Measurements from ENCODE around the gene ATE1. TPM values are rescaled to one million over a fixed set of nuclear protein-coding genes. Genes with fewer than 3 reads are reported as not detected.

The ATE1 gene
- total RNA-seq, 3 donors from 2014 or later, result 25.0 to 46.8 (median 29.5) TPM

DNA sequence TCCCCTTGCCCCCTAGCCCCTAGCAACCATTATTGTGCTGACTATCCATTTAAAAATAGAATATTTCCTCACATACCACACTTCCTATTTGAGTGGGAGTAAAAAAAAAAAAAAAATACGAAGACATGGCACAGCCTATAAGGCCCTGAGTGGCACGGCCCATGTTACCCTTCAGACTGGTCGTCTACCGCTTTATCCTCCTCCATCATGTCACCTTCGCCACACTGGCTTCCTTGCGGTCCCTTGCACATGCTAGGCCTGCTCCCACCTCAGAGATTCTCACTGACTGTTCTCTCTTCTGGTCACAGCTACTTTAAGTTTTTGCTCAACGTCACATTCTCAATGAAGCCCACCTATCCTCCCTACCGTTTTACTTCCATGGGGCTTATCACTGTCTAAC, 130.3 kb downstream of the ATE1 start:
- DNase-seq (ENCODE audit: low spot score in 2 of 2), result no peak
- no peaks in the 10 kb centered on the region for H3K9me3 ChIP-seq
- H3K4me3 ChIP-seq, result no peak overlapping the region
- no peaks in the 10 kb centered on the region for H3K36me3 ChIP-seq
- intact Hi-C loops (cut with DNase I; ENCODE audit: low total_unique reads), result no loop called here
- no peak overlapping the region for H3K27ac ChIP-seq
- no peaks in the 10 kb centered on the region for H3K4me1 ChIP-seq
- TF ChIP-seq, protein P1, sequence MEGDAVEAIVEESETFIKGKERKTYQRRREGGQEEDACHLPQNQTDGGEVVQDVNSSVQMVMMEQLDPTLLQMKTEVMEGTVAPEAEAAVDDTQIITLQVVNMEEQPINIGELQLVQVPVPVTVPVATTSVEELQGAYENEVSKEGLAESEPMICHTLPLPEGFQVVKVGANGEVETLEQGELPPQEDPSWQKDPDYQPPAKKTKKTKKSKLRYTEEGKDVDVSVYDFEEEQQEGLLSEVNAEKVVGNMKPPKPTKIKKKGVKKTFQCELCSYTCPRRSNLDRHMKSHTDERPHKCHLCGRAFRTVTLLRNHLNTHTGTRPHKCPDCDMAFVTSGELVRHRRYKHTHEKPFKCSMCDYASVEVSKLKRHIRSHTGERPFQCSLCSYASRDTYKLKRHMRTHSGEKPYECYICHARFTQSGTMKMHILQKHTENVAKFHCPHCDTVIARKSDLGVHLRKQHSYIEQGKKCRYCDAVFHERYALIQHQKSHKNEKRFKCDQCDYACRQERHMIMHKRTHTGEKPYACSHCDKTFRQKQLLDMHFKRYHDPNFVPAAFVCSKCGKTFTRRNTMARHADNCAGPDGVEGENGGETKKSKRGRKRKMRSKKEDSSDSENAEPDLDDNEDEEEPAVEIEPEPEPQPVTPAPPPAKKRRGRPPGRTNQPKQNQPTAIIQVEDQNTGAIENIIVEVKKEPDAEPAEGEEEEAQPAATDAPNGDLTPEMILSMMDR (IDR thresholded peaks at IDR 0.05), result no peak
- TF ChIP-seq POLR2AphosphoS5 (IDR thresholded peaks at IDR 0.05), result no peak
- TF ChIP-seq POLR2A (IDR thresholded peaks at IDR 0.05), result no peak
- no peaks in the 10 kb centered on the region for H3K27me3 ChIP-seq

DNA sequence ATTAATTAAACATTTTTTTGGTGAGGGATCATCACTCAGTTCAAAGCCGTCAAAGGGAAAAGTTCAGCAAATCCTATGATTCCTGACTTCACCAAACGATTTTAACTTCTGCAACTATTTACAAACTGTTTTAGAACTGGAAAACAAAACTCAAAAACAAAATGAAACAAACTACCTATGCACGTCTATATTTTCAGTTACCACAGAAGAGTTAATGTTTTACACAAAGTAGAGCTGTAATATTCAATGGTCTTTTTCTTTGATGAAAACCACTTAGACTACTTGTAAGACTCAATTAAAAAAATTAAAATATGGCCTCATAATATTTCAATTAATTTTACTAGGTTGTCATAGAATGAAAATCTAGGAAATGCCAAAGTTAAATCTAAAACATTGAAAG, 131.5 kb downstream of the ATE1 start:
- intact Hi-C loops (cut with DNase I; ENCODE audit: low total_unique reads), result no loop called here
- no peaks in the 10 kb centered on the region for H3K36me3 ChIP-seq
- TF ChIP-seq POLR2A (IDR thresholded peaks at IDR 0.05) (no peak), POLR2AphosphoS5 (IDR thresholded peaks at IDR 0.05) (no peak)
- TF ChIP-seq, protein P1 (IDR thresholded peaks at IDR 0.05), result no peak

DNA sequence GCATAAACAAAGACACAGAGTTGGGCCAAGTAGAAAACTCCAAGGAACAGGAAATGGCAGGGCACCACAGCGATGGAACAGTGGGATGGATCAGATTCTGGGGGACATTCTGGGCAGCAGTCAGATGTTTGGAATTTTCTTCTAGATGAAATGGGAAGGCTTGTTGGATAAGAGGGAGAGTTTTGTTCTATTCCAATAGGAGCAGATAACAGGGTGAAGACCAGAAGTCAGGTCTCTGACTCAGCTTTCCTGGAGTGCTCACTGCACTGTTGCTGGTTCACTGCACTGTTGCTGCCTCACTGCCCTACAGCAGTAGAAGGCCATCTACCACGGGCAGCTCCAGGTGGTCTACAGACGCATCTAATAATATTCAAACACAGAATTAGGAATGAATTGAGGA, 135.6 kb downstream of the ATE1 start:
- Histone ChIP-seq H3K4me3 (no peak overlapping the region), H3K27ac (no peak overlapping the region), H3K27me3 (no peaks in the 10 kb centered on the region), H3K9me3 (no peaks in the 10 kb centered on the region), H3K4me1 (no peaks in the 10 kb centered on the region), H3K36me3 (no peaks in the 10 kb centered on the region)
- DNase-seq (ENCODE audit: low spot score in 2 of 2), result no peak
- intact Hi-C loops (cut with DNase I; ENCODE audit: low total_unique reads), result no loop called here
- TF ChIP-seq, protein P1 (IDR thresholded peaks at IDR 0.05), result no peak
- TF ChIP-seq POLR2AphosphoS5 (IDR thresholded peaks at IDR 0.05) (no peak), POLR2A (IDR thresholded peaks at IDR 0.05) (no peak)

More for the DNA sequence above, 131.5 kb downstream of the ATE1 start:
- H3K9me3 ChIP-seq, result no peaks in the 10 kb centered on the region
- no peaks in the 10 kb centered on the region for H3K4me1 ChIP-seq
- DNase-seq (ENCODE audit: low spot score in 2 of 2), result no peak
- no peak overlapping the region for H3K27ac ChIP-seq
- H3K27me3 ChIP-seq, result no peaks in the 10 kb centered on the region
- no peak overlapping the region for H3K4me3 ChIP-seq

DNA sequence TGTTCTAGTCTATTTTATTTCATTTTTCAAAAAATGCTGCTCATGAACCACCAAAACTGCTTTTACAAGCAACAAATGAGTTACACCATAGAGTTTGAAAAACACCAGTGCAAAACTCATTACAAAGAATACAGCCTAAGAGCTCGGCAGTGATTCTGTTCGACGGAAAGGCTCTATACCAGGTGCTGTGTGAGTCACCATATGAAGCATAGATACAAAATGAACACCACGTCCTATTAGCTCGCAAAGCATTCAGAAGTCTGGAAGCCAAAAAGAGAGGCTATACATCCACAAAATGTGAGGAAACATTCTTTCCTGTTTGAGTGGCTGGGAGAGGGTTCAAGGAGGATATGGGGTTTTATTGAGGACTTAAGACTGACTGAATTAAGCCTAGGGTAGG, 136.1 kb downstream of the ATE1 start:
- Histone ChIP-seq H3K4me1 (no peaks in the 10 kb centered on the region), H3K9me3 (no peaks in the 10 kb centered on the region), H3K27me3 (no peaks in the 10 kb centered on the region), H3K36me3 (no peaks in the 10 kb centered on the region), H3K4me3 (no peak overlapping the region), H3K27ac (no peak overlapping the region)
- TF ChIP-seq POLR2A (IDR thresholded peaks at IDR 0.05), result no peak
- TF ChIP-seq, protein P1 (IDR thresholded peaks at IDR 0.05), result no peak
- TF ChIP-seq POLR2AphosphoS5 (IDR thresholded peaks at IDR 0.05), result no peak
- DNase-seq (ENCODE audit: low spot score in 2 of 2), result no peak
- intact Hi-C loops (cut with DNase I; ENCODE audit: low total_unique reads), result no loop called here

DNA sequence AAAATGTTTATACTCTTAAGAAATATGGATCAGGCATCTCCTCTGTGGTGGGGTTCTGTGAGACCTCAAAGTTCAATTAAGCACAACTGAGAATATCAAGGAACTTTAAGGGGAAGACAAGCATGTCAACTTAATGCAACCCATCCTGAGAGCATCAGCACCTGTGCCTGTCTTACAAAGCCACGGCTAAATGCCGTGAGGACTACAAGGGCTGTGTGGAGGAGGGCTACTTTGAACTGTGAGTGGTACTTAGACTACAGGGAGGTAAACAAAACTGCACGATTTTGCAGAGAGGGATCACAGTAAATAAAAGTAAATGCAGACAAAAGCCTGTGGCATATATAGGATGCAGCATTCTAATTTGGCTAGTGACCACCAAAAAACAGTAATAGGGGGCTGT, 139.1 kb downstream of the ATE1 start:
- Histone ChIP-seq H3K4me3 (no peak overlapping the region), H3K4me1 (no peaks in the 10 kb centered on the region), H3K9me3 (no peaks in the 10 kb centered on the region), H3K36me3 (no peaks in the 10 kb centered on the region), H3K27ac (no peak overlapping the region), H3K27me3 (no peaks in the 10 kb centered on the region)
- intact Hi-C loops (cut with DNase I; ENCODE audit: low total_unique reads), result no loop called here
- DNase-seq (ENCODE audit: low spot score in 2 of 2), result no peak
- TF ChIP-seq POLR2A (IDR thresholded peaks at IDR 0.05) (no peak), POLR2AphosphoS5 (IDR thresholded peaks at IDR 0.05) (no peak)
- TF ChIP-seq, protein P1 (IDR thresholded peaks at IDR 0.05), result no peak

Measured in breast epithelium (tissue), 4 donors.